ENCODE measurements around the gene GALNT9.

Gene GALNT9

GRCh38 chr12:132178801-132179401 is 150.5 kb downstream of the GALNT9 start:
- DNase-seq = no peak

GRCh38 chr12:132178316-132178715 is 151.1 kb downstream of the GALNT9 start:
- DNase-seq = no peak

- DNase-seq = no peak
Observed at GRCh38 chr12:132176920-132177551, 152.4 kb downstream of the GALNT9 start.

DNA sequence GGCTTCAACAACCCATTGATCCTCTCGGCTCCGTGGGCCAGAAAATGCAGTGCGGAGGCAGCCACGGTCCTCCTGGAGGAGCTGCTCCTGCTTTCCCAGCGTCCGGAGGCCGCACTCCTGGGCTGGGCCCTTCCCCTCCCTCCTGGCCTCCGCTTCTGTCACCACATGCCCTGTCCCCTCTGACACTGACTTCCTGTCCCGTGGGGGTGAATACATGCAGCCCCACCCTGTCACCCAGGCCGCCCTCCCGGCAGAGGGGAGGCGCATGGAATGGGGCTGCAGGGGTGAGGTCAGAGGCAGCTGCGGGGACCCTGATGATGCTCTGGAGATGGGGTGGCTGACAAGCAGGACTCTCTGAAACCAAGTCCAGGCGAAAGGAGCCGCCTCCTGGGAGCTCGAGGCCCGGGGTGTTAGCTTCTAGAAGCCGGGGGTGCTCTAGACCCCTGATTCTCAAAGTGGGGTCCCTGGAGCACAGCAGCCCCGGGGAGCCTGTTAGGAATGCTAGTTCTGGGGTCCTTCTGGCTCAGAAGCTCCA is 152.9 kb downstream of the GALNT9 start:
- no peak for DNase-seq

GRCh38 chr12:132175496-132176384 is 153.6 kb downstream of the GALNT9 start:
- DNase-seq = no peak

DNA sequence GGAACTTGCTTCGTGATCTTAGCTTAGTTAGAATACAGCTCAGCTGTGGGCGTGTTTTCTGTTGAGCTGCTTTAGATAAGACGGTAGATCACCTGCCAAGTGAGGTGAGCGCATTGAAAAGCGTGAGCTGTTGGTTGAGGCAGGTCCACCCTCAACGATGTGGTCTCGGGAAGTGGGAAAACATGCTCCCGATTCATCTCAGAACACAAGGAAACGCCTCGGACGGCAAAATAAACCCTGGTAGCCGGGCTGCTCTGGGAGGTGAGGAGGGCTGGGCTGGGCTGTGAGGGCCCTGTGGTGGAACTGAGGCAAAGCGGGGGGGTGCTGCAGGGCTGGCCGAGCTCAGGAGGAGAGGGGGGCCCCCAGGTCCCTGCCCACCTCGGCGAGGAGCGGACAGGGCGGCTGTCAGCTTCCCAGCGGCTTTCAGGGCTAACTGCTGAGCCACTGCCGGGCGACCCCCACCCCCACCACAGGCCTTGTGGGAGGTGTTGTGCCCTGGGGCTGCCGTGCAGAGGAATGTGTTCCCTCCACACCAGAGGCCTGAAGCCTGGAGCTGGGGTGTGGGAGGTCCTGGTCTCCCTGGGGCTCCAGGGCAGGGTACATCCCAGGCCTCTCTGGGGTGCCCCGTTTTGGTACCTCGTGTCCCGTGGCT is 154.4 kb downstream of the GALNT9 start:
- no peak for DNase-seq

DNA sequence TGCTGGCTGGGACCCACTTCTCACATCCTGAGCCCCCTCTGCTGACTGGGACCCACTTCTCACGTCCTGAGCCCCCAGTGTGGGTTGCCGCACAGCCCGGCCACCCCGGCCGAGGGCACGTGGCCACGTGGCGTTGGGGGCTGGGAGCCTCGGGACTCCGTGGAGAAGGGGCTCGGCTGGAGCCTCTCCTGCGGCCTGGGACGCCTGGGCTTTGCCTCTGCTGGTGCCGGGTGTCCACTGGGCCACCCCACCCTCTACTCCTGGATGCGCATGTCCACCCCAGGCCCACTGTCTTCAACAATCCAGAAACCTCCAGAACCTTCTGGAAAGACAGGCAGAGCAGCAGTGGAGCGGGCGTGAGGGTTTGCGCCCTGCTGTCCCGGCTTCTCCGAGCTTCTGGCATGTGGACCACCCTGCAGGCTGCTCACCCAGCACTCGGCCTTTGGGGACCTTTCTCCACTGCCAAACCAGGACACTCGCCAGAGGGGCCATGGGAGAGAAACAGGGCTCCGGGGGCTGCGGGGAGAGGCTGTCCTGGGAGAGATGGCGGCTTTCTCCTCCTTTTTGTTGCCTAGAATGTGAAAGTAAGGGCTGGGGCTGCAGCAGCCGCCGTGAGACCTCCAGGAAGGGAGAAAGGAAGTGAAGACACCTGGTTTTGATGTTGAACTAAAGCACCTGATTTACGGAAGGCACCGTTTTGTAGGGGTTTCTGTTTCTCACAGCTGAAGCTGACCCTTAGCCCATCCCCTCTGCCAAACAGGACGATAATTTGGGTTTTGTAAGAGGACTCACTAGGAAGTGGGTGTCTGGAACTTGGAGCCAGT is 155.2 kb downstream of the GALNT9 start:
- DNase-seq = no peak

DNA sequence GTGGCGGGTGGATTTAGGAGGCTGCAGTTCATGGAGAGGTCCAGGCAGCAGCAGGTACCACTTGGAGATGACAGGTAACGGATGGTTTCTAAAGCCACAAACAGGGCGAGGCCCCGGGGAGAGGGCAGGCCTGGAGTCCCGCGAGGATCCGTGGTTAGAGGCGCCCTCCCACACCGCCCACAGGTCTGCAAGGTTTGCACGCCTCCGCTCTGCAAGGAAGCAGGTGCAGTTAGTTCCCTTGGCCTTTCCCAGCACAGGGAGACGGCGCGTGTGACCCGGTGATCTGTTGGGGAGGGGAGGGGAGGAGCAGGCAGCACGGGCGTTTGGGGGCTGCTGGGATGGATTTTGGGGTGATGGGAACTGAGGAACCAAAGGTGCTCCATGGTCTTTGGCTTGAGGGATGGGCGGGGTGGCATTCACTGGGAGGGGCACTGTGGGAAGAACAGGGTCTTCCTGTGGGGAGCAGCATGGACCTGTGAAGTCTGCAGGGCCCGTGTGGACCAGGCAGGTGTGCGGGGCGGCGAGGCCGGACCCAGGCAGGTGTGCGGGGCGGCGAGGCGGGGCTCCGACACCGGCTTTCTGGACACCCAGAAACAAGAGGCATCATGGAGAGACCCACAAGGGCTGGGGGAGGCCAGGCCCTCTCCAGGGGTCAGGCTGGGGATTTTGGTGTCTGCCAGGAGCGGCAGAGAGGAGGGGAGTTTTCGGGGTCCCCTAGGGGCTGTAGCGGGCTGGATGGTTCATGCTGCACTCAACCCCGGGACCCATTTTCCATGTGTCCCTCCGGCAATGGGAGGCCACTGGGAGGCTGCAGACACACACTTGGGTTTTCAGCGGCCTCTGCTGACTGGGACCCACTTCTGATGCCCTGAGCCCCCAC is 156.0 kb downstream of the GALNT9 start:
- DNase-seq = no peak

DNA sequence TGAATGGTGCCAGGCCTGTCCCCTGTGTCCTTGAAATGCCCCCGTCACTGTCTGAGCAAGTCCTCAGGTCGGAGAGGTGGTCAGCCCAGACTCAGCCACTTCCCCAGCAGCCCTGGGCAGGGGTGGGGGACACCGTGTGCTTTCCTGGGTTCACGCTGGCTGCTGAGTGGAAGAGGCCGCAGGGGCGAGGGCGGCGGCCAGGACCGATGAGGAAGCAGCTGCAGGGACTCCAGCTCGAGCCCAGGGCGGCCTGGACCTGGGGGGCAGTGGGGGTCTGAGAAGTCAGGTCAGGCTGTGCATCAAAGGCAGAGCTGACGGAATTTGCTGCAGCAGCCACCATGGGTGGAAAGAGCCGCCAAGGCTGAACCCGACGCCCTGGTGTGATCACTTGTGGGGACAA is 156.8 kb downstream of the GALNT9 start:
- no peak for DNase-seq

GRCh38 chr12:132171968-132172521 is 157.3 kb downstream of the GALNT9 start:
- DNase-seq = no peak

DNA sequence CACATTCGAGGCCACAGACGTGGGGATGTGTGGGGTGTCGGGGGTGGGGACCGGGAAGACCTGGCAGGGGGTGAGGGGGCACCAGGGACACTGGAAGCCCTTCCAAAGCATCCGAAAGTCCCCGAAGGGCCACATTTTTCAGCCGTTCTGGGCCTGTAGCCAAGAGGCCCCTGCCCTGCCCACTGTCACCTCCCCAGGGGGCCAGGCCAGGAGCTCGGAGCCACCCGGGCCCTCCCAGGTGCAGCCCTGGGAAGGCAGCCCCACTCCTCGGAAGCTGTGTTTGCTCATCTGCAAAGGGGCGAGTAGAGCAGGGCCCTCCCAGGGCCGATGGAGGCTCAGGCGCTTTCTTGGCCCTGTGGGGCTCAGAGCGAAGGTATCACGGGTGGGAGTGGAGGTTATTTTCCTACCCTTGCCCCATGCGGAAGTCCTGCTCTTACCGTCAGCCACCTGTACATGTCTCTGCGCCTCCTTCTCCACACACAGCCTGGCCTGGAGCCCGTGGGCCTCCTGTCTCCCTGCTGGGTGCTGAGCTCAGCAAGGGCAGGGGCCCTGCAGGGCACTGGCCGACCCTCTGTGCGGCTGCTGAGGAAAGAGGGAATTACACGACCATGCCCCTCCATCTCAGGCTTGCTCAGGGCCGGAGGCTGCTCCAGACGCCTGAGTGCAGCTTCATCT is 158.0 kb downstream of the GALNT9 start:
- DNase-seq = no peak

- DNase-seq = no peak
Observed at GRCh38 chr12:132170637-132171292, 158.6 kb downstream of the GALNT9 start.

- no peak for DNase-seq
Observed at GRCh38 chr12:132170094-132170636, 159.2 kb downstream of the GALNT9 start.

GRCh38 chr12:132169376-132169775 is 160.0 kb downstream of the GALNT9 start:
- no peak for DNase-seq

- DNase-seq = no peak
Observed at GRCh38 chr12:132168311-132169031, 160.9 kb downstream of the GALNT9 start.

DNA sequence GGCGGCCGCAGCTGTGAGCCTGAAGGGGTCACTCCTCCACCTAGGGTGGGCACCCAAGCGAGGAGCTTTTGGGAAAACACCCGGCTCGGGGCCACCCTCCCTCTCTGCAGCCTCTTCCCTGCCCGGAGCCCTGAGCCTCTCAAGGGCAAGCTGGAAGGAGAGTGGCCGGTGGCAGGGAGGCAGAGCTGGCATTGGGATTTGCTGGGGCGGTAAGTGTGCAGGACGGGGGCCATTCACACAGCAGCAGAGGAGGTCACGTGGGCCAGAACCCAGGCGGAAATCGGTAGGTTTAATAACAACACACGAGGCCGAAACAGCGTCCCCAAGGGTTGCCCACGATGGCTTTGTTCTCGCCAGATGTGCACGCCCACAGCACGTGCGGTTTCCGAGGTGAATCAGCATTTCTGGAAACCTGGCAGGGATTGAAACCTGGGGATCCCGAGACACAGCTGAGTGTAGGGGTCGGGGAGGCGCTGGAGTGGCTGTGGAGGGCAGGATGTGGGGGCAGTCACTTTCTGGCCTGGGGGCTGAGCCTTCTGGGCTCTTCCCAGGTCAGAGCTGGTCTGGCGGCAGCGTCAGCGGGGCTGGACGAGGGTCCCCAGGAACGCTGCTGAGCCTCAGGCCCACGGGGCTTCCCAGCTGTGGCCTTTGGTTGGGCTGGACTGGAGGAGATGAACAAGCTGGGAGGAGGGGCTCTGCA is 161.6 kb downstream of the GALNT9 start:
- no peak for DNase-seq

DNA sequence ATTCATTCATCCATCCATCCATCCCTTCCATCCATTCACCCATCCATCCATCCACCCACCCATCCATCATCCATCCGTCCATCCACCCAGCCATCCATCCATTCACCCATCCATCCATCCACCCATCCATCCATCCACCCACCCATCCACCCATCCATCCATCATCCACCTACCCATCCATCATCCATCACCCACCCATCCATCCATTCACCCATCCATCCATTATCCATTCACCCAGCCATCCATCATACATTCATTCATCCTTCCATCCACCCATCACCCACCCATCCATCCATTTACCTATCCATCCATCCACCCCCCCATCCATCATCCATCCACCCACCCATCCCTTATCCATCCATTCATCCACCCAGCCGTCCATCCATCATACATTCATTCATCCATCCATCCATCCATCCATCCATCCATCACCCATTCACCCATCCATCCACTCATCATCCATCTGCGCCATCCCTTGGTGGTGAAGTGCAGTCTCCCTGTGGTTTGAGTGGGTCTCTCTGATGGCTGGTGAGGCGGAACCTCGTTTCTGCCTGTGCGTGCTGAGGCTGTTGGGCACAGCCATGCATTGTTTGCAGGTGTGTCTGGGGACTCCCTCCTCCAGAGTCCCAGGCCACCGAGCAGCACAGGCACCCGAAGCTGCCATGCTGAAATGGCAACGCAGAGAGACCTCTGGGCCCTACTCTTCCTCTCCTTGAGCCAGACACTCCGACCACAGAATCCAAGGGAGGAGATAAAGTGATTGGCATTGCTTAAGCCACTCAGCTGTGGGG is 162.4 kb downstream of the GALNT9 start:
- no peak for DNase-seq

Measured in CD4-positive, alpha-beta T cell treated with Interleukin-15 for 1 hour (primary cell).